ENCODE data around the gene HMGN4. TPM values are rescaled to one million over a fixed set of nuclear protein-coding genes. Genes with fewer than 3 reads are reported as not detected.
"Not testable (repeated sequence)": the region's sequence is repeated elsewhere in the genome, so short reads cannot be mapped to it uniquely, and the experiment has no call there.

The HMGN4 gene
- polyA plus RNA-seq, 1 experiment, result 41.4 TPM

DNA sequence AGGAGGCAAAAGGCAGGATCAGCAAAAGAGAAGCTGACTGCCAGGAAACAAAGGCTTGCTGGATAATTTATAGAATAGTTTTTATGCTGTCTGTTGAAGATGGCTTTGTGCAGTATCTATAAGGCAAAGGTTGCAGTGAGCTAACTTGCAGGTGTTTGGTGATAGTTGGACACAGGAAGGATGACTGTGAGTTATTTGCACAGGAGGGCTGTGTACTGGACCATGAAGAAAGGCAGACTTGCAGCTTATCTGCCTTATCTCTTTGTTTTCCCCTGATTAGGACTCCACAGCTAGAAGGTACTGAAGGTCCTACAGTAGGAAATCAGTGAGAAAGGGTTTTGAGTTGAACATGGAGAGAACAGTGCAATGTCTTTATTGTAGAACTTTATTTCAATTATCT is 36.0 kb upstream of the HMGN4 start:
- Histone ChIP-seq H3K36me3 (ENCODE audit: control insufficient read depth, insufficient read depth, low read length) (no peaks in the 10 kb centered on the region), H3K4me3 (ENCODE audit: low read depth, low read length) (no peak overlapping the region), H3K27me3 (ENCODE audit: control insufficient read depth, insufficient read depth, low read length) (peaks cover 17% of the 10 kb centered on the region)
- DNase-seq (ENCODE audit: low read depth), result no peak
- TF ChIP-seq, protein P1, sequence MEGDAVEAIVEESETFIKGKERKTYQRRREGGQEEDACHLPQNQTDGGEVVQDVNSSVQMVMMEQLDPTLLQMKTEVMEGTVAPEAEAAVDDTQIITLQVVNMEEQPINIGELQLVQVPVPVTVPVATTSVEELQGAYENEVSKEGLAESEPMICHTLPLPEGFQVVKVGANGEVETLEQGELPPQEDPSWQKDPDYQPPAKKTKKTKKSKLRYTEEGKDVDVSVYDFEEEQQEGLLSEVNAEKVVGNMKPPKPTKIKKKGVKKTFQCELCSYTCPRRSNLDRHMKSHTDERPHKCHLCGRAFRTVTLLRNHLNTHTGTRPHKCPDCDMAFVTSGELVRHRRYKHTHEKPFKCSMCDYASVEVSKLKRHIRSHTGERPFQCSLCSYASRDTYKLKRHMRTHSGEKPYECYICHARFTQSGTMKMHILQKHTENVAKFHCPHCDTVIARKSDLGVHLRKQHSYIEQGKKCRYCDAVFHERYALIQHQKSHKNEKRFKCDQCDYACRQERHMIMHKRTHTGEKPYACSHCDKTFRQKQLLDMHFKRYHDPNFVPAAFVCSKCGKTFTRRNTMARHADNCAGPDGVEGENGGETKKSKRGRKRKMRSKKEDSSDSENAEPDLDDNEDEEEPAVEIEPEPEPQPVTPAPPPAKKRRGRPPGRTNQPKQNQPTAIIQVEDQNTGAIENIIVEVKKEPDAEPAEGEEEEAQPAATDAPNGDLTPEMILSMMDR (IDR thresholded peaks at IDR 0.05; ENCODE audit: insufficient read depth, low read depth, low read length), result no peak
- POLR2A ChIA-PET, result no interaction called here
- CTCF ChIA-PET, result no interaction called here

DNA sequence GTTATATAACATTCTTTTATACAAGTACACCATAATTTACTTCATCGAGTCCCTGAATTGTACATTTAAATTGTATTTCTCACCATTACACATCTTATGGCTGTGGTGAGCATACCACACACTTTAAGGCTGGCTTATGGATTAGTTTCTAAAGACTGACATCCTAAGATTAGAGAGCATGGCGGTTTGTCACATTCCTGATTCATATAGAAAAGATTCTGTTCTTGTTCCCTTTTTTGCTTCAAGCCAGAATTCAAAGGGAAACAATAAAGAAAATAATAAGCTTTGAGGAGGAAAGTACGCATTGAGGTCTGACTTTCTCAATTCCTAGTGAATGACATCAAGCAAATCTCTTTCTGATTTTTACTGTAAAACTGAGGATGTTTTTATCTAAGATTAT is 35.5 kb upstream of the HMGN4 start:
- Histone ChIP-seq H3K27me3 (ENCODE audit: control insufficient read depth, insufficient read depth, low read length) (peaks cover 17% of the 10 kb centered on the region), H3K36me3 (ENCODE audit: control insufficient read depth, insufficient read depth, low read length) (no peaks in the 10 kb centered on the region), H3K4me3 (ENCODE audit: low read depth, low read length) (no peak overlapping the region)
- TF ChIP-seq, protein P1 (IDR thresholded peaks at IDR 0.05; ENCODE audit: insufficient read depth, low read depth, low read length), result no peak
- no peak for DNase-seq (ENCODE audit: low read depth)
- CTCF ChIA-PET, result no interaction called here
- POLR2A ChIA-PET, result no interaction called here

DNA sequence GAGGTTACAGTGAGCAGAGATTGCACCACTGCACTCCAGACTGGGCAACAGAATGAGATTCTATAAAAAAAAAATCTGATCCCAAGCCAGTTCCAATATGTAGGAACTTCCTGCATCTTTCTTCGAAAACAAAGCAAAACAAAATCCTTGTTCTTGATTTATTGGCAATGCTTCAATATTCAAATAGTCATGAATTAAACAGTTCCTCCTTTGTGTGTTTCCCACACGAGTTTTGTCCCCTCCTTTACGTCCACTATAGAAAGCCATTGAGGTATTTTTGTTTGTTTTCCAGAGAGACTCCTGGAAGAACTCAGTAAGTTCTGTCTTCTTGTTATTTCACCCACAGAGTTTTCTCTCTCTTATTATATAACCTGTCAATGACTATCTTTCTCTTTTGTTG is 30.5 kb upstream of the HMGN4 start:
- Histone ChIP-seq H3K27me3 (ENCODE audit: control insufficient read depth, insufficient read depth, low read length) (peaks cover 5% of the 10 kb centered on the region), H3K36me3 (ENCODE audit: control insufficient read depth, insufficient read depth, low read length) (no peaks in the 10 kb centered on the region), H3K4me3 (ENCODE audit: low read depth, low read length) (no peak overlapping the region)
- TF ChIP-seq, protein P1 (IDR thresholded peaks at IDR 0.05; ENCODE audit: insufficient read depth, low read depth, low read length), result no peak
- ChIA-PET CTCF (no interaction called here), POLR2A (no interaction called here)
- no peak for DNase-seq (ENCODE audit: low read depth)

DNA sequence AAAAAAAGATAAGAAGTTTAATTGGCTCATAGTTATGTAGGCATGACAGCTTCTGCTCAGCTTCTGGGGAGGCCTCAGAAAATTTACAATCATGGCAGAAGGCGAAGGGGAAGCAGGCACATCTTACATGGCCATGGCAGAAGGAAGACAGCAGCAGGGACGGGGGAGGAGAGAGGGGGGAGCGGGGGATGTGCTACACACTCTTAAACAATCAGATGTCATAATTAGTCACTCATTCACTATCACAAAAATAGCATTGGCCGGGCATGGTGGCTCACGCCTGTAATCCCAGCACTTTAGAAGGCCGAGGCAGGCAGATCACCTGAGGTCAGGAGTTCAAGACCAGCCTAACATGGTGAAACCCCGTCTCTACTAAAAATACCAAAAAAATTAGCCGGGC is 27.1 kb upstream of the HMGN4 start:
- H3K36me3 ChIP-seq (ENCODE audit: control insufficient read depth, insufficient read depth, low read length); DNase-seq (ENCODE audit: low read depth); H3K27me3 ChIP-seq (ENCODE audit: control insufficient read depth, insufficient read depth, low read length); POLR2A ChIA-PET; H3K4me3 ChIP-seq (ENCODE audit: low read depth, low read length): not testable (repeated sequence)
- CTCF ChIA-PET, result interaction anchor here (0.6 kb wide), 1 partner anchor 8 kb away, joined by 3 read pairs; no protein-coding TSS in a partner anchor

DNA sequence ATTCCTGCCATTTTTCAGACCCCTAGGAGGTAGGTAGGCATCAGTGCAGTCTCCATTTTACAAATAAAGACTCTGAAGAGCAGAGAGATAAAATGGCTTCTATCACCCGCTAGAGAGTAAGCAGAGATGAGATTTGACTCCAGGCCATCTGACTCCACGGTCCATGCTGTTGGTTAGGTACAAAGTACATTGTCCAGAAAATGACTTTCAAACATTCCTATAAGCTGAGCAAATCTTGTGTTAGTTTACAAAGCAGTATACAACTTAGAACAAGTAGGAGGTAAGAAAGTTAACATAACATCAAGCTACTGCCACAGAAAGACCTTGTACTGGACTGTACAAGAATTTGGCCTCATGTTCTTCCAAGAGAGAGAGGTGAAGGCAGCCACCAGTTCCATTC is 23.2 kb upstream of the HMGN4 start:
- Histone ChIP-seq H3K36me3 (ENCODE audit: control insufficient read depth, insufficient read depth, low read length) (no peaks in the 10 kb centered on the region), H3K27me3 (ENCODE audit: control insufficient read depth, insufficient read depth, low read length) (no peaks in the 10 kb centered on the region), H3K4me3 (ENCODE audit: low read depth, low read length) (no peak overlapping the region)
- no peak for DNase-seq (ENCODE audit: low read depth)
- POLR2A ChIA-PET, result no interaction called here
- CTCF ChIA-PET, result no interaction called here
- TF ChIP-seq, protein P1 (IDR thresholded peaks at IDR 0.05; ENCODE audit: insufficient read depth, low read depth, low read length), result no peak
